Activated CD8-positive, alpha-beta memory T cell treated with anti-CD3 and anti-CD28 coated beads for 24 hours (primary cell): ENCODE data around the gene OSBP2.
"Not testable (repeated sequence)": the region's sequence is repeated elsewhere in the genome, so short reads cannot be mapped to it uniquely, and the experiment has no call there.

Source experiments
- DNase-seq: peaks from one replicate; pipeline ENCODE4 v3.0.0-alpha.2; 2020

The OSBP2 gene, protein sequence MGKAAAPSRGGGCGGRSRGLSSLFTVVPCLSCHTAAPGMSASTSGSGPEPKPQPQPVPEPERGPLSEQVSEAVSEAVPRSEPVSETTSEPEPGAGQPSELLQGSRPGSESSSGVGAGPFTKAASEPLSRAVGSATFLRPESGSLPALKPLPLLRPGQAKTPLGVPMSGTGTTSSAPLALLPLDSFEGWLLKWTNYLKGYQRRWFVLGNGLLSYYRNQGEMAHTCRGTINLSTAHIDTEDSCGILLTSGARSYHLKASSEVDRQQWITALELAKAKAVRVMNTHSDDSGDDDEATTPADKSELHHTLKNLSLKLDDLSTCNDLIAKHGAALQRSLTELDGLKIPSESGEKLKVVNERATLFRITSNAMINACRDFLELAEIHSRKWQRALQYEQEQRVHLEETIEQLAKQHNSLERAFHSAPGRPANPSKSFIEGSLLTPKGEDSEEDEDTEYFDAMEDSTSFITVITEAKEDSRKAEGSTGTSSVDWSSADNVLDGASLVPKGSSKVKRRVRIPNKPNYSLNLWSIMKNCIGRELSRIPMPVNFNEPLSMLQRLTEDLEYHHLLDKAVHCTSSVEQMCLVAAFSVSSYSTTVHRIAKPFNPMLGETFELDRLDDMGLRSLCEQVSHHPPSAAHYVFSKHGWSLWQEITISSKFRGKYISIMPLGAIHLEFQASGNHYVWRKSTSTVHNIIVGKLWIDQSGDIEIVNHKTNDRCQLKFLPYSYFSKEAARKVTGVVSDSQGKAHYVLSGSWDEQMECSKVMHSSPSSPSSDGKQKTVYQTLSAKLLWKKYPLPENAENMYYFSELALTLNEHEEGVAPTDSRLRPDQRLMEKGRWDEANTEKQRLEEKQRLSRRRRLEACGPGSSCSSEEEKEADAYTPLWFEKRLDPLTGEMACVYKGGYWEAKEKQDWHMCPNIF

DNA sequence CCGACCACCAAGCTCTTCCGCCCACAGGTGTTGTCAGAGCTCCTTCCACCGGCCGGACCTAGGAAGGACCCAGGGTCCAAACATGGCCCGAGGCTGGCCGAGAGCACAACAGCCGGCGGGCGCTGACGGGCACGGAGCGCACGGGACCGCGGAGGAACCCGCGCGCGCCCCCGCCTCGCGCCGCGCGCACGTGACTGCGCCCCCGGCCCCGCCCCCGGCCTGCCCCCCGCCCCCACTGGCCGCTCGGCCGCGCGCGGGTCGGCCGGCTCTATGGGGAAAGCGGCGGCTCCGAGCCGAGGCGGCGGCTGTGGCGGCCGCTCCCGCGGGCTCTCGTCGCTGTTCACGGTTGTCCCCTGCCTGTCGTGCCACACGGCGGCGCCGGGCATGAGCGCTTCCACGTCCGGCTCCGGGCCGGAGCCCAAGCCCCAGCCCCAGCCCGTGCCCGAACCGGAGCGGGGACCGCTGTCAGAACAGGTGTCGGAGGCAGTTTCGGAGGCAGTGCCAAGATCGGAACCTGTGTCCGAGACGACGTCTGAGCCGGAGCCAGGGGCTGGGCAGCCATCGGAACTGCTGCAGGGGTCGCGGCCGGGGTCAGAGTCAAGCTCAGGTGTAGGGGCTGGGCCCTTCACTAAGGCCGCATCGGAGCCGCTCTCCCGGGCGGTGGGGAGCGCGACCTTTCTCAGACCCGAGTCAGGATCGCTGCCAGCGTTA, at the start of gene OSBP2:
Gene OSBP2 (plus strand): TSS at position 235 of the 711 bp plus-strand sequence. CDS start 36 bp downstream, at position 271.
- peak; percentile 73 for DNase-seq

DNA sequence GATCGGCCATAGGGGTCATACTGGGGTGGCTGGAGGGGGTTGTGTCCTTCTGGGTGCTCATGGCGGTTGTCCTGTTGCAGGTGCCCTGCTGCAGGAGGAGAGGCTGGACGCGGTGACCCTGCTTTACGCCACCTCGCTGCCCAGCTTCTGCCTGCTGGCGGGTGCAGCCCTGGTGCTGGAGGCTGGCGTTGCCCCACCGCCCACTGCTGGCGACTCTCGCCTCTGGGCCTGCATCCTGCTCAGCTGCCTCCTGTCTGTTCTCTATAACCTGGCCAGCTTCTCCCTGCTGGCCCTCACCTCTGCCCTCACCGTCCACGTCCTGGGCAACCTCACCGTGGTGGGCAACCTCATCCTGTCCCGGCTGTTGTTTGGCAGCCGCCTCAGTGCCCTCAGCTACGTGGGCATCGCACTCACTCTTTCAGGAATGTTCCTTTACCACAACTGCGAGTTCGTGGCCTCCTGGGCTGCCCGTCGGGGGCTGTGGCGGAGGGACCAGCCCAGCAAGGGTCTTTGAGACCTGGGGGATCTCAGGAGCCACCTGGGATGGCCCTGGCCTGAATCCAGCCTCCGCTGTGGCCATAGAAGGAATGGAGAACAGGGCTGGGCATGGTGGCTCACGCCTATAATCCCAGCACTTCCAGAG, 48.0 kb upstream of the OSBP2 start:
- no peak for DNase-seq

DNA sequence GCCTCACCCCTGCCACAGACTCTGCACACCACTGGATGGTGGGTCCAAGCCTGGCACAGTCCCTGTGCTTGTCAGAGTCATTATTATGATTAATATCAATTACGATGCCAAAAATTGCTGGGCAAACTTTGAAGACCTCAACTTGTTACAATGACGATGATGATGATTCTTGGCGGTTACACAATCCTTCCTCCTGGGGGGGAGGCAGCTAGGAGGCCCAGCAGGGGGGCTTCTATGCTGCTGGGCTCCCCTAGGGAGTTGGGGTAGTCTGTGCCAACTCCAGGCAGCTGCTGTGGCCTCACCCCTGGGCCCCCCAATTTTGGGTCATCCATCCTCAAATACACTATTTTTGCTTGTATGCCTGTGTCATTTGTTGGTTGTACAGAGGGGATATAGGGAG, 47.1 kb upstream of the OSBP2 start:
- no peak for DNase-seq

DNA sequence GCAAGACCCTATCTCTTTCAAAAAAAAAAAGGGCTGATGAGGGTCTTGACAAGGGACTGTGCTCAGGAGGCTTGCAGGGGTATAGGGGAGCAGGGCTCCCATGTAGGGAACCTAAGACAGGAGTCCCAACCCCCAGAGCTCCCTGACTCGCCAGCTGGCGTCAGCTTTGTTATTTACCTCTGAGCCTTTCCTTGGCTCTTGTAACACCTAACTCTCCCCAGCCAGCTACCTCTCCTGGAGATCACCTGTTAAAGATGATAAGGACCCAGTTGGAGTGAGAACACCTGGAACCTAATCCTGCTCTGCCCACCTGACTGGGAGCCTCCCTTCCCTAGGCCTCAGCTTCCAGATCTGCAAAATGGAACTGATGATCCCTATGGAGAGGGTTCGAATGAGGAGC, 45.8 kb upstream of the OSBP2 start:
- DNase-seq: no peak

DNA sequence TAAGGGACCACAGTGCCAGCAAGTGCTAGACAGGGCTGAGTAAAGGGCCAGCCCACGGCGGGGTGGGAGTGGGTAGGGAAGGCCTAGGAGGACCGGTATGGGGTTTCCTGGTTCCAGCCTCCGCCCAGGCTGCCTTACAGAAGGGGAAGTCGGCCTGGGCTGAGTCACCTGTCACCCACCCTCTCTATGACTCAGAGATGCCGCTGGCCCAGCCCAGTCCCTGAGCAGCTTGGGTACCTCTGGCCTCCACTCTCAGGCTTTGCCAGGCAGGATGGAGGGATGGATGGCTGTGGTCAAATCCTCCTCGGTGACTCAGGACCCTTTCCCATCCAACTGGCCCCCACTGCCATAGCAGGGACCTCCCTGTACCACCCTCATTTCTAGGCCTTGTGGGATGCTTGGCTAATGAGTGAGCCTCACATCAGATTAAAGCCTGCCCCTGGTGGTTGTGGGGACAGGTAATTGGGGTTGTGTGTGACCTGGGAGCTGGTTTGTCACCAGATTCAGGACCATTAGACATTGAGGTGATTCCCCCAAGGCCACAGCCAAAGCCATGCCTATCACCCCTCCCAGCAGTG, 45.2 kb upstream of the OSBP2 start:
- DNase-seq: peak; percentile 90

DNA sequence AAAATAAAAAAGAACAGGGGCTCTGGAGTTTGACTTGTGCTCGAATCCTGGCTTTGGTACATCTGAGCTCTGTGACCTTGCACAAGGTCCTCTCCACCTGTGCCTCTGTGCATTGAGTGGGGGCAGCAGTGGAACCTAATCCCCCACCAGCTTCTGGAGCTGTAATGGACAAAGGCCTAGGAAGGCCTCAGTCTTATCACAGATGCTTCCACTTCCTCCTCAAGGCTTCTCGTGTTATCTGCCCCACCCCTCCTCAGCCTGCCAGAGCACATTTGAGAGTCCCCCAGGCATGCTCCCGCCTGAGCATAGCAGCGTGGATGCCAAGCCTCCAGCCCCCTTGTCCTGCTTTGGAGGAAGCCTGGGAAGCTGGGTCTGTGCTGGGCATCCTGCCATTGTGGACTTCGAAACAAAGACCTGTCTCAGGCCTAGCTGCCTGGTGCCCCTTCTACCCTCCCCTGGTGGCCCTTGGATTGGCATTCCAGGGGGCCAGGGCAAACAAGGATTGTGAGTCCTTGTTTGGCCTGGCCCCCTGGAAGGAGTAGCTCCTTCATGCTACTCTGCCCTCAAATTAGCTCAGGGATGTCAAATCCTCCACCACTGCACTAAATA, 44.1 kb upstream of the OSBP2 start:
- no peak for DNase-seq

DNA sequence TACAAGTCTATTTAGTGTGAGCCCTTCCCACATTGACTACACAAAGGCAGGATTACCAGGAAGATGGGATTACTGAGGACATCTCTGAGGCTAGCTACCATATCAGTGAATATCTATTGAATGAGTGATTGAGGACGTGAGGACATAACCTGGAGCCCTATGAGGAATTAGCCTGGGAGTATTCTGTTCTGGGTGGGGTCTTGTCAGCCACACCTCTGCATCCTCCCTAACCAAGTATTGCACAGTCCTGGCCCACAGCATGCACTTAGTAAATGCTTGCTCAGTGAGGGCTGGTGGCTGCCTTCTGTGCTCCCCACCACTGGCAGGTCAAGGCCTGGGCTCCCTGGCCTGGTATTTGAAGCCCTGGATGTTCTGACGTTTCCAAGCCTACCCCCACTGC, 41.8 kb upstream of the OSBP2 start:
- DNase-seq: no peak

DNA sequence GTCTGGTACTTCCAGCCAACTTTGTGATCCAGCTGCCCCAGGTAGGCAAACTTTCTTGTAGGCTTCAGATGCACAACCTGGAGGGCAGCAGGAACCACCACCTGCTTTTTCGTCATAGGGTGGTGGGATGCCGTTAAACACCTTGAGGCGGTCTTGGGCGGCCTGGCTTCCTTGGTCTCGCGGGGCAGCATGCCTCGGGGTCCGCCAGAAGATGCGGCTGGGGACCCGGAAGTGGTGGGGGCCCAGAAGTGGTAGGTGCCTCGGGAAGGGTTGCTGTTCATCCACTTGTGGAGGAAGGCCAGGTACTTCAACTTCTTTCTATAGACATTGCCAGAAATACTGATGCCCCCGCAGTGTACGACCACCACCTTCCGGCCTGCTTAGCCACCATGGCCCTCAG, 40.3 kb upstream of the OSBP2 start:
- no peak for DNase-seq

DNA sequence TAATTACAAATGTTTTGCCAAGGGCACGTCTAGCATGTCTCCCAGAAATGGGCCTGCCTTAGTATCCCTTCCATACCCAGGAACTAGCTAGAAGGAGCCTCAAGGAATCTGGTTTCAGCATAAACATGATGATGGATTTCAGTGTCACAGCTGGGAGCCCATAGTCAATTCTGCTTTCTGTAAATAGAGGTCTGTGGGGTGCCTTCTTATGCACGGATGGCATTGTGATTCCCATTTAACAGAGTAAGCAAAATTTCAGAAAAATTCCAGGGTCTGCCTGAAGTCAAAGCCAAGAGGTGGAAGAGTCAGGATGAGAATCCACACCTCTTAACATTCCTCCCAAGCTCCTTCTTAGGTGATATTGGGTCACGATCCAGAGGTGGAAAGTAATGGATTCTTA, 39.1 kb upstream of the OSBP2 start:
- no peak for DNase-seq

DNA sequence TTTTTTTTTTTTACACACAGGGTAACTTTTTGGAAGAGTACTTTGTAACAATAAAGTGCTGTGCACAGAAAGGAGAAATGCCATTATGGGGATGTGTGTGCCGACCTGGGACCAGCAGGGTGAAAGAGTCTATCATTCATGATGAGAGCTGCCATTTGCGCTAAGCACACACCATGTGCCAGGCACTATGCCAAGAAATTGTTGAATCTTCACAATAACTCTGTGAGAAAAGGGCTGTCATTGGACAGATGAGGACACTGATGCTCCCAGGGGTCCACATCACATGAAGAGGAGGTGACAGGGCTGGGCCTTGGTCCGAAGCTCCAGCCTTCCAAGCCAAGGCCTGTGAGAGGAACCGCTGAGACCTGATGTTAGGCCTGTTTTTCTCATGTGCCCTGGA, 32.6 kb upstream of the OSBP2 start:
- DNase-seq: no peak

DNA sequence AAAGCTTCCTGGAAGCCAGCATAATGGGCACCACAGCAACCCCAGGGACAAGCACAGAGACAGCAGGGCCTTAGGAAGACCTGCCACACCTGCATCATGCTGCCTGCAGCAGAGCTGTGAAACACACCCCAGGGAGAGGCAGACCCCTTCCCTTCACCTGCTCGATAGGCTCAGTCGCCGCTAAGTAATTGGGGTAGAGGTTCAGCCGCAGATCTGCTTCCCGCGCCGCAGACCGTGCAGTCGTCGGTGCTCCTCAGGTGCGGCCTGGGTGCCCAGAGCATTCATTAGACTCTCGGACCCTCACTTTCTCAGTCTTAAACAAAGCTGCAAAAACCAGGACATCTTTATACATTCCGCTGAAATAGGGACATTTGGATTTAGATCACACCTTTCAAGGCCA, 29.9 kb upstream of the OSBP2 start:
- DNase-seq: no peak

DNA sequence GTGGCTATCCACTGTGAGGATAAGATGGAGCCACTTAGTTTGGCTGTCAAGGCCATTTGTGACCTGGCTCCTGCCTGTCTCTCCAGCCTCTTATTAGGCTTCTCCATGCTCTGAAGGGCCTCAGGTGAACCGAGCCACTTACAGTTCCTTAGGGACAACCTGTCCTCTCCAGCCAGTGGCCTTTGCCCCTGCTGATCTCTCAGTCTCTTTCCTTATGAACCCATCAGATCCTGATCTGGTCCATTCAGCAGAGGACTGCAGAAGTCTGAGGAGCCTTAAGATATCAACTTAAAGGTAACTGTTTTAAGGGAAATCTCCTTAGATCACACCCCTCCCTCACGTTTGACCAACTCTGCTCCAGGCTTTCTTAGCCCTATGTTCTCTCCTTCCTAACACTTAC, 29.4 kb upstream of the OSBP2 start:
- no peak for DNase-seq

DNA sequence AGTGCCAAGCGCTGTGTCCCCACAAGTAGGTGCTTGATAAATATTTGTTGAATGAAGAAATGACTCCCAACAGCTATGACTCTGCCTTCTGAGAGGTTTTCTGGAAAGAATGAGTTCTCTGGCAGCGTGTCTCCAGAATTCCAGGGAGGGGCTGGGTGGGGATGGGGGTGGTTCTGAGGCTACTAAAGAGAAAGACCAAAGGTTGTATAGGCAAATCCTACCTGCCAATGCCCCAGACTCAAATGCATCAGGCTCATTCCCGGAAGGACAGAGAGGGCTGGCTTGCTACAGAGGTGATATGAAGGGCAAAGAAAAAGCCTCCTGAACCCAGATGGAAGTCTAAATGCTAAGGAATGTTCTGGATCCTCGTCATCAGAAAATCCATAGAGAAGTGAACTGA, 28.9 kb upstream of the OSBP2 start:
- DNase-seq: no peak

DNA sequence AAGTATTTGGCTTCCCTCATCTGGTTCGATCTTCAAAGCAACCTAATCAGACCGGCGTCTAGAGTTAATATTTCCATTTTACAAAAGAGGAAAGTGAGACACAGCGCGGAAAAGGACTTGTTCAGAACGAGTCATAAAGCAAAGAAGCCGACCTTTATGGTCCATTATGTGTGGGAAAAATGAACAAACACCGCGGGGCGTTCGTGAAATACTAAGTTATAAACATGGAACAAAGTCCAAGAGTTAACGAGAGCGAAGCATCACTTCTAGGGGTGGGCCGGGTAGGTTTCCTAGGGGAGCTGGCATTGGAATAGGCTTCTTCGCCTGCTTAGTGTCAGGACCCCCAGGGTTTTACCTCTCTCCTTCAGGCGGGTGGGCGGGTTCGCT, 27.6 kb upstream of the OSBP2 start:
- no peak for DNase-seq

DNA sequence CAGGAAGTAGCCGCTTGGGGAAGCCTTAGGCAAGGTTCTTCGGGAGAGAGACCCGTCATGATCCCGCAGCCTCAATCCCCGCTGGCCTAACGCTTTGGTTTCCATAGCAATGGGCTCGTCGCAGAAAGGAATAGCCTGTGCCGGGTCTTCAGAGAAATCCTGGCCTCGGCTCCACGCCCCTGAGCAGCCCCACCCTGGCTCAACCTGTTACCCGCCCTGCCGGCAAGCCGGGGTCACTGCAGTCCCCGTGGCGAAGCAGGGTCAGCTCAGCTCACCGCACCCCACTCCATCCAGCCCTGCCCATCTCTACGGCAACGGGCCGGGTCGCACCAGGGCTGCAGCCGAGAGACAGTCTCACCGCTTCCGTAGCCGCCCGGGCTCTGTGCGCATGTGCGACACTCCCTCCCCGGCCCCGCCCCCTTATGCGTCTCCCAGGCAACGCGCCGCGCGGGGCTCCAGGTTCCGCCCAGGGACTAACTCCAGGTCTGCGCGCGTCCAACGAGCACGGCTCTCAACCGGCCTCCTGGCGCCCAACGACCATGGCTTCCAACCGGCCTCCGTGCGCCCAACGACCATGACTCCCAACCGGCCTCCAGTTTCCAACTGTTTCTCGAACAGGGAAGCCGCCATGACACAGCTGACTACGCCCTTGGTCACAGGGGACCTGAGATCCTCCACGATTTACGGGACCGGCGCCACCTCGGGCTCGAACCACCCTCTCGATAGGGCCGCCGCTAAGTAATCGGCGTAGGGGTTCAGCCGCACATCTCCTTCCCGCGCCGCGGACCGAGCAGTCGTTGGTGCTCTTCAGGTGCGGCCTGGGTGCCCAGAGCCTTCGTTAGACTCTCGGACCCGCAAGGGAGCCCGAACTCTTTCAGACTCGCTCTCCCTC, 26.9 kb upstream of the OSBP2 start, which contains the start of gene DUSP18:
Gene DUSP18 (minus strand): TSS at position 382 of the 892 bp plus-strand sequence. CDS start 3,872 bp downstream, outside the sequence.
- peak; percentile 99 for DNase-seq

DNA sequence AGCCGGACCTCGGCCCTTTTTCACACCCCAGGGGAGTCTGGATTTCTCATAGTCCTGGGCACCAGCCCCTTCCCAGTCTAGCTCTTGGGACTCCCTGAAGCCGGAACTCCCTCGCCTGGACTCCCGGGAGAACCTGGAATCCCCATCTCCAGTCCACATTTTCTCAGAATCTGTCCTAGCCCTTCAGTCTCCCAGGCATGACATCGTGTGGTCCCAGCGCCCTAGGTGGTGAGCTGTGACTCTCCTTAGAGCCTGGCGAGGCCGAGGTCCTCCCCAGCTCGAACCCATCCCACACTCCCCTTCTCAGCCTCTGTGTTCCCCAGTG, 26.3 kb upstream of the OSBP2 start:
- no peak for DNase-seq

DNA sequence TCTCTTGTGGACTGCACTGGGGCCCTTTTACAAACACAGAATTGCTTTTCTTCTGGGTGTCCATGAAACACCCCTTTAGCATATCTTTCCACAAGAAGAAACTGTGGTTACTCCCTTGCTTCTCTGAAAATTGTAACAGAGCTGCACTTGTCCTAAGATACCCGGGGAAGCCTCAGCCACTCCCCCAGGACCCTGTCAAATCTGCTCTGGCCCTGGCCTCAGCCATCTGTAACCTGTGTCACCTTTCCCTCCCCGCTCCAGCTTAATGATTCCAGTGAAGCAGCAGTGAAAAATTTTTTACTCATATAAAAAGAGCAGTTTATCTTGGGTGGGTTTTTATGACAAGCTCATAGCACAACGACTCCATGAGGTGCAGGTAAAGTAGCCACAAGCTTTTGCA, 23.6 kb upstream of the OSBP2 start:
- no peak for DNase-seq

DNA sequence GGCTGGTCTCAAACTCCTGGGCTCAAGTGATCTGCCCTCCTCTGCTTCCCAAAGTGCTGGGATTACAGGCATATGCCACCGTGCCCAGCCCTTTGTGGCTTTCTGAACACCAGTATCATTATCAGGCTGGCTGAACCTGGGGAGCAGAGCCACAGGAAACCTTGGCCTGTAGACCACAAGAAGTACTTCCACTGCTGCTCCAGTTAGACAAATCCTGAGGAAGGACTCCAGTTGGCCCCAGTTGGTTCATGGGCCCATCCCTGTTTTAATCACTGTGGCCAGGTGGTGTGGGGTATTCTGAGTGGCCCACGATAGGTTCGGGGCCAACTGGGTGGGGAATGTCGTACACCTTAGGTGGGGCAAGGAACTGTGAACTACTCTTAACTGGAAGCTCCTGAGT, 21.5 kb upstream of the OSBP2 start:
- no peak for DNase-seq

DNA sequence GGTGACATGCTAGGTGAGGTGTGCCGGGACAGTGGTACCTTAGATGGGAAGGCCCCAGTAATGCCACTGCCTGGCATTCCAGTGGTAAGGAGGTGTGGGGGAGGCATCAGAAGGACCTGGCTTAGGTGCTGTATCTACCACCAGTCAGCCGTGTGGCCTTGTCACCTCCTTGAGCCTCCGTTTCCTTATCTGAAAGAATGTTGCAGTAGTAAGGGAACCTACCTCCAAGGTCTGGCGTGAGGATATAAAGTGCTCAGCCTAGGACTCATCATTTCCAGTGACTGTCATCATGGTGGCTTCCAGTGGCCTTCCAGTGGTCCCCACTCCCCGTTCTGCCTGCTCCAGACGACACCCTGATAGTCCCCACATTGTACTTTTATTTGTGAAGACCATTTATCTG, 20.2 kb upstream of the OSBP2 start:
- DNase-seq: no peak

DNA sequence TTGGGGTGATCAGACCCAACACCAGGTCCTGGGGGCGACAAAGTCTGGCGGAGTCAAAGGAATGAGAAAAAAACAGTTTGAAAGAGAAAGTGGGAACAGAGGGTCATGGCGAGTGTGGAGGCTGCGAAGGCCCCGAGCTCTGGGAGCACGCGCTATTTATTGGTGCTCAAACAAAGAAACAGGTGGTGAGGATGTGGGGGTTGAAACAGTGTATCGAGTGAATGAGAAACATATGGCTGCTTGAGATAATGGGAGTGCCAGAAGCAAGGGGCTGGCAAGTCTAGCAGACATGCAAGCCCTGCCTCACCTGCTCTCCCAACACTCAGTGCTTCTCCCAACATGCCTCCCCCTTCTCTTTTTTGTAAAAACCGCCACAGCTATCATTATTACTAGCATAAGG, 19.2 kb upstream of the OSBP2 start:
- no peak for DNase-seq

DNA sequence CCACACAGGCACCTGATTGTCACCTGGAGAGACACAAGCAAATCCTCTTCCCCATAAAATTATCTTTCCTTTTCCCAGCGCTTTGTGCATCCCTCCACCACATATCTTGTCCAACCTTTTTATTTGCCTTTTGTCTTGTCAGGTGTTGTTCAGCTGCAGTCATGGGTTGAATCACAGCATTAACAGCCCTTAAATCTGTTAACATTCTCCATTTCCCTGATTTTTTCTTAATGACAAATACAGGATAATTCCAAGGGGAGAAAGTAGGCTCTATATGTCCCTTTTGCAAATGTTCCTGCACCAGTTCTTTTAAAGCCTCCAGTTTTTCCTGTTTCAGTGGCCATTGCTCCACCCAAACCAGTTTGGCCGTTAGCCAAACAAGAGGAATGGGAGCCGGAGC, 18.1 kb upstream of the OSBP2 start:
- not testable (repeated sequence) for DNase-seq
